K562 (cell line): ENCODE measurements around the gene TMEM208. TPM values are rescaled to one million over a fixed set of nuclear protein-coding genes. Genes with fewer than 3 reads are reported as not detected.

Source experiments
- ATF6 ChIP-seq: sonication (generic); formaldehyde crosslinking; IDR thresholded peaks from 2 replicates; pipeline ENCODE4 v1.4.0; 2020; ENCODE audit warnings: mild to moderate bottlenecking, missing genetic modification reagents
- CREB3 ChIP-seq: fragments of 450-650 bp; conservative IDR thresholded peaks from 2 replicates; pipeline ENCODE4 v1.6.1; 2016; ENCODE audit warnings: missing genetic modification characterization, low read depth, mild to moderate bottlenecking, missing compliant biosample characterization, moderate library complexity
- CREB3L1 ChIP-seq: fragments of 450-650 bp; IDR thresholded peaks from 2 replicates; pipeline ENCODE4 v1.6.1; 2014; ENCODE audit warnings: low read depth, mild to moderate bottlenecking, moderate library complexity, borderline replicate concordance
- E2F3 ChIP-seq: fragments of 250-450 bp; sonication (Bioruptor Pico); IDR thresholded peaks from 2 replicates; pipeline ENCODE4 v1.4.0; 2020; ENCODE audit warnings: mild to moderate bottlenecking
- ELF1 ChIP-seq: fragments of 200-800 bp; sonication (Bioruptor generic); IDR thresholded peaks from 2 replicates; pipeline ENCODE4 v1.6.1; 2016; ENCODE audit warnings: missing genetic modification characterization, missing compliant biosample characterization
- ETV6 ChIP-seq, 3 experiments: fragments of 150-350 bp in 1 of 3; sonication (generic) in 1 of 3; formaldehyde crosslinking in 1 of 3; IDR thresholded peaks; 2 replicates each; pipeline versions ENCODE4 v1.6.1 to v1.8.0; 2014 to 2022; ENCODE audit warnings: borderline replicate concordance in 2 of 3, low read depth in 2 of 3, antibody characterized with exemption in 1 of 3, low read length in 1 of 3, mild to moderate bottlenecking in 1 of 3, missing genetic modification reagents in 1 of 3
- GATA2 ChIP-seq: sonication (generic); formaldehyde crosslinking; IDR thresholded peaks from 2 replicates; pipeline ENCODE4 v1.4.0; 2020; ENCODE audit warnings: mild to moderate bottlenecking, missing genetic modification reagents
- HNRNPL ChIP-seq: fragments of 200-400 bp; formaldehyde crosslinking; IDR thresholded peaks from 2 replicates; pipeline ENCODE4 v1.6.1; 2017; ENCODE audit warnings: low read depth, mild to moderate bottlenecking, low read length
- MYNN ChIP-seq, 2 experiments: sonication (generic); formaldehyde crosslinking in 1 of 2; IDR thresholded peaks; 2 replicates each; pipeline versions ENCODE4 v1.5.0 to v1.6.1; 2016 to 2020; ENCODE audit warnings: antibody characterized with exemption in 1 of 2, missing genetic modification reagents in 1 of 2
- NR4A1 ChIP-seq, 2 experiments: fragments of 250-450 bp in 1 of 2; fragments of 450-650 bp in 1 of 2; sonication (Bioruptor Pico) in 1 of 2; IDR thresholded peaks; 2 replicates each; pipeline versions ENCODE4 v1.4.0 to v1.6.1; 2016 to 2020; ENCODE audit warnings: mild to moderate bottlenecking in 2 of 2, missing compliant biosample characterization in 1 of 2, missing genetic modification characterization in 1 of 2, moderate library complexity in 1 of 2
- SAFB2 ChIP-seq: fragments of 200-400 bp; formaldehyde crosslinking; IDR thresholded peaks from 2 replicates; pipeline ENCODE4 v1.6.1; 2018; ENCODE audit warnings: borderline replicate concordance, low read length, low read depth, moderate library complexity; ENCODE audit not compliant: severe bottlenecking
- SPI1 ChIP-seq: IDR thresholded peaks from 2 replicates; pipeline ENCODE4 v1.6.1; 2011; ENCODE audit warnings: low read depth, low read length, control low read depth, borderline replicate concordance
- ZNF518B ChIP-seq: fragments of 250-450 bp; sonication (Bioruptor Pico); IDR thresholded peaks from 2 replicates; pipeline ENCODE4 v1.5.0; 2021; ENCODE audit warnings: mild to moderate bottlenecking, moderate library complexity
- ZNF583 ChIP-seq: fragments of 250-450 bp; sonication (Bioruptor Pico); IDR thresholded peaks from 2 replicates; pipeline ENCODE4 v1.4.0; 2020
- ZNF655 ChIP-seq: fragments of 250-450 bp; sonication (Bioruptor Pico); IDR thresholded peaks from 2 replicates; pipeline ENCODE4 v1.5.0; 2021
- ZNF778 ChIP-seq: fragments of 450-650 bp; formaldehyde crosslinking; IDR thresholded peaks from 2 replicates; pipeline ENCODE4 v1.4.0; 2020; ENCODE audit warnings: mild to moderate bottlenecking, moderate library complexity
- polyA plus RNA-seq, 8 experiments: library from polyadenylated mRNA; depleted of rRNA in 4 of 8; stranded (reverse) in 5 of 8; unstranded in 3 of 8; fragments of >200 nt; fragmentation: Nextera tagmentation in 2 of 8; fragmentation: Illumina TruSeq in 1 of 8; extraction: Ambion mirVana in 2 of 8; extraction: Trizol in 1 of 8; gene quantifications; 2 replicates each; pipeline versions ENCODE4 v1.2.1 to v1.2.3, GENCODE V29; 2011 to 2014; ENCODE audit warnings: inconsistent platforms in 1 of 8, missing spikeins in 1 of 8
- total RNA-seq, 7 experiments: library from RNA; depleted of rRNA in 6 of 7; stranded (reverse); fragments of >200 nt in 6 of 7; fragmentation: Illumina TruSeq in 2 of 7; extraction: Trizol in 2 of 7; gene quantifications; 2 replicates each; pipeline versions ENCODE4 v1.2.1 to v1.2.3, GENCODE V29; 2011 to 2021; ENCODE audit warnings: low replicate concordance in 1 of 7

TMEM208 gene
- total and polyA plus RNA-seq, 9 of the 15 experiments (the other 6 are each of a cell fraction or from before 2014, with no cell fraction given) = 31.8 to 239 (median 54.3) TPM

- TF ChIP-seq ZNF518B (no peak), ATF6 (CRISPR knock-in tag) (peak; percentile 66; the same call in 1 of the 2 replicates), ZNF655 (CRISPR knock-in tag) (no peak), HNRNPL (no peak), GATA2 (no peak), ZNF583 (CRISPR knock-in tag) (no peak), E2F3 (CRISPR knock-in tag) (no peak), CREB3L1 (no peak), NR4A1 (CRISPR knock-in tag; IDR thresholded peaks at IDR 0.05) (no peak), NR4A1 (tag; IDR thresholded peaks at IDR 0.05) (no peak), SAFB2 (no peak), ZNF778 (CRISPR knock-in tag) (no peak), SPI1 (no peak), CREB3 (no peak), ELF1 (tag) (no peak), MYNN (IDR thresholded peaks at IDR 0.05) (peak; percentile 66), MYNN (CRISPR knock-in tag; IDR thresholded peaks at IDR 0.05) (no peak), ETV6 (IDR thresholded peaks at IDR 0.05; ENCODE audit: borderline replicate concordance in 1 of 2, low read depth in 2 of 2, low read length in 1 of 2) (no peak), ETV6 (CRISPR knock-in tag; IDR thresholded peaks at IDR 0.05; ENCODE audit: borderline replicate concordance) (peak; percentile 84; the same call in 1 of the 2 replicates)
These were observed 41.8 kb upstream of the TMEM208 start (continued) for GRCh38 chr16:67184995-67185650.
